Mammary epithelial cell (primary cell): ENCODE data around the gene TMEM108.

Experiments
- CTCF ChIP-seq, 2 donors: IDR thresholded peaks in 1 of 2; conservative IDR thresholded peaks in 1 of 2; 2 replicates each; pipeline ENCODE4 v1.5.1; 2011 to 2012; ENCODE audit warnings: inconsistent platforms in 2 of 2, low read length in 2 of 2, mild to moderate bottlenecking in 2 of 2, control low read depth in 1 of 2, low read depth in 1 of 2; ENCODE audit not compliant: insufficient read depth in 1 of 2; ENCODE audit errors: extremely low read depth in 1 of 2
- EZH2 ChIP-seq: IDR thresholded peaks from 2 replicates; pipeline ENCODE4 v1.6.1; 2012; ENCODE audit warnings: low read length, inconsistent platforms, borderline replicate concordance

GRCh38 chr3:133159498-133160475, 121.6 kb downstream of the TMEM108 start:
- TF ChIP-seq CTCF (conservative IDR thresholded peaks at IDR 0.05 in 1 of 2, IDR thresholded peaks at IDR 0.05 in 1 of 2; ENCODE audit: extremely low read depth in 1 of 2, insufficient read depth in 1 of 2, low read depth in 1 of 2, low read length in 2 of 2) (no peak), EZH2 (no peak)
